Body of pancreas (tissue), 4 donors: ENCODE data around the gene DHCR7.

Source experiments
- CTCF ChIP-seq, 7 experiments: fragments of 450-650 bp in 4 of 7; fragments of 200-600 bp in 3 of 7; sonication (generic) in 3 of 7; IDR thresholded peaks; one replicate each; pipeline ENCODE4 v1.5.1; 2016 to 2019; ENCODE audit warnings: antibody characterized with exemption in 7 of 7
- POLR2A ChIP-seq, 3 donors: fragments of 450-650 bp; IDR thresholded peaks; one replicate each; pipeline ENCODE4 v1.6.1; 2016; ENCODE audit warnings: antibody characterized with exemption in 3 of 3, mild to moderate bottlenecking in 2 of 3

- TF ChIP-seq CTCF (IDR thresholded peaks at IDR 0.05), result no peak
- TF ChIP-seq POLR2A (IDR thresholded peaks at IDR 0.05), result no peak
Observed at GRCh38 chr11:71443736-71444445, 4.3 kb downstream of the DHCR7 start.
